ENCODE results near the gene PROP1.
"Not testable (repeated sequence)": the region's sequence is repeated elsewhere in the genome, so short reads cannot be mapped to it uniquely, and the experiment has no call there.

The PROP1 gene

GRCh38 chr5:177943805-177944736 is 52.0 kb downstream of the PROP1 start:
- DNase-seq: not testable (repeated sequence)

GRCh38 chr5:177942896-177943295 is 53.1 kb downstream of the PROP1 start:
- DNase-seq: not testable (repeated sequence)
